Neural progenitor cell (in vitro differentiated cells): ENCODE measurements around the gene COX8C. TPM values are rescaled to one million over a fixed set of nuclear protein-coding genes. Genes with fewer than 3 reads are reported as not detected.

Experiments
- DNase-seq: peaks from one replicate; pipeline ENCODE4 v3.0.0-alpha.2; 2016; ENCODE audit warnings: low spot score
- H2AFZ ChIP-seq: fragments of 200-600 bp; sonication (generic); replicated peaks from 2 replicates; pipeline ENCODE4 v1.6.1; 2016; ENCODE audit warnings: antibody characterized with exemption
- H3F3A ChIP-seq: fragments of 200-600 bp; sonication (generic); 2 replicates; pipeline ENCODE4 v1.6.1; 2016; ENCODE audit warnings: antibody characterized with exemption, low read depth
- H3K27ac ChIP-seq: fragments of 200-600 bp; sonication (generic); 2 replicates; pipeline ENCODE4 v1.5.1; 2016; ENCODE audit warnings: mild to moderate bottlenecking
- H3K27me3 ChIP-seq: fragments of 200-600 bp; sonication (generic); 2 replicates; pipeline ENCODE4 v1.6.1; 2016; ENCODE audit warnings: mild to moderate bottlenecking, moderate library complexity
- H3K36me3 ChIP-seq: fragments of 200-600 bp; sonication (generic); 2 replicates; pipeline ENCODE4 v1.5.1; 2016
- H3K4me1 ChIP-seq: fragments of 200-600 bp; sonication (generic); 2 replicates; pipeline ENCODE4 v1.6.1; 2016; ENCODE audit warnings: mixed run types
- H3K4me2 ChIP-seq: fragments of 200-600 bp; sonication (generic); 2 replicates; pipeline ENCODE4 v1.6.1; 2016
- H3K4me3 ChIP-seq: fragments of 200-600 bp; sonication (generic); 2 replicates; pipeline ENCODE4 v1.5.1; 2016
- H3K79me2 ChIP-seq: fragments of 200-600 bp; sonication (generic); 2 replicates; pipeline ENCODE4 v1.6.1; 2016; ENCODE audit warnings: low read depth
- H3K9ac ChIP-seq: fragments of 200-600 bp; sonication (generic); 2 replicates; pipeline ENCODE4 v1.6.1; 2016
- H3K9me3 ChIP-seq: fragments of 200-600 bp; sonication (generic); 2 replicates; pipeline ENCODE4 v1.5.1; 2016; ENCODE audit warnings: low read depth
- H4K20me1 ChIP-seq: fragments of 200-600 bp; sonication (generic); 2 replicates; pipeline ENCODE4 v1.6.1; 2016; ENCODE audit warnings: low read depth
- H3K27ac Mint-ChIP-seq: 3 replicates; pipeline ENCODE4 v1.8.0; 2021; ENCODE audit warnings: mixed read lengths
- H3K27me3 Mint-ChIP-seq: 2 replicates; pipeline ENCODE4 v1.8.0; 2022; ENCODE audit warnings: low read depth, mild to moderate bottlenecking, inconsistent platforms, moderate library complexity, mixed read lengths; ENCODE audit not compliant: insufficient read depth
- H3K36me3 Mint-ChIP-seq: 3 replicates; pipeline ENCODE4 v1.8.0; 2021; ENCODE audit warnings: mixed read lengths
- H3K4me1 Mint-ChIP-seq: 3 replicates; pipeline ENCODE4 v1.8.0; 2021; ENCODE audit warnings: mixed read lengths
- H3K4me3 Mint-ChIP-seq: 3 replicates; pipeline ENCODE4 v1.8.0; 2021; ENCODE audit warnings: mild to moderate bottlenecking, moderate library complexity, mixed read lengths
- H3K9me3 Mint-ChIP-seq: 3 replicates; pipeline ENCODE4 v1.8.0; 2020; ENCODE audit warnings: mixed read lengths
- CTCF ChIP-seq: fragments of 200-600 bp; sonication (generic); IDR thresholded peaks from 2 replicates; pipeline ENCODE4 v1.5.1; 2017; ENCODE audit warnings: antibody characterized with exemption, mild to moderate bottlenecking
- EZH2 ChIP-seq: fragments of 200-600 bp; sonication (generic); IDR thresholded peaks from 2 replicates; pipeline ENCODE4 v1.6.1; 2017; ENCODE audit warnings: antibody characterized with exemption, mild to moderate bottlenecking, moderate library complexity
- EZH2phosphoT487 ChIP-seq: fragments of 200-600 bp; sonication (generic); IDR thresholded peaks from 2 replicates; pipeline ENCODE4 v1.6.1; 2017; ENCODE audit warnings: antibody characterized with exemption
- total RNA-seq: library from RNA; depleted of rRNA; stranded (reverse); fragments of >200 nt; gene quantifications from 2 replicates; pipeline ENCODE4 v1.2.3, GENCODE V29; 2015; ENCODE audit warnings: low replicate concordance

COX8C gene
- total RNA-seq, 1 donor from 2014 or later = not detected

GRCh38 chr14:93317875-93318807, 28.8 kb upstream of the COX8C start:
- H3K9ac ChIP-seq = no peak overlapping the region
- peaks cover 4% of the 10 kb centered on the region for H3K36me3 Mint-ChIP-seq
- H3K27ac Mint-ChIP-seq = no peak overlapping the region
- no peaks in the 10 kb centered on the region for H3K27me3 Mint-ChIP-seq
- no peaks in the 10 kb centered on the region for H3K9me3 ChIP-seq
- H3K9me3 Mint-ChIP-seq = peaks cover 5% of the 10 kb centered on the region
- H2AFZ ChIP-seq = no peak overlapping the region
- TF ChIP-seq EZH2 (no peak), EZH2phosphoT487 (no peak), CTCF (no peak)
- no peak overlapping the region for H3K4me3 ChIP-seq
- H3K79me2 ChIP-seq = peaks cover 100% of the 10 kb centered on the region
- H3K4me2 ChIP-seq = no peak overlapping the region
- H3F3A ChIP-seq = no peaks in the 10 kb centered on the region
- H3K36me3 ChIP-seq = no peaks in the 10 kb centered on the region
- H3K27ac ChIP-seq = no peak overlapping the region
- H3K4me3 Mint-ChIP-seq = no peak overlapping the region
- H3K4me1 ChIP-seq = no peaks in the 10 kb centered on the region
- DNase-seq = no peak
- peaks cover 67% of the 10 kb centered on the region for H4K20me1 ChIP-seq
- peaks cover 22% of the 10 kb centered on the region for H3K4me1 Mint-ChIP-seq
- no peaks in the 10 kb centered on the region for H3K27me3 ChIP-seq

GRCh38 chr14:93318927-93319326, 28.1 kb upstream of the COX8C start:
- Histone ChIP-seq H3K9ac (no peak overlapping the region), H3K9me3 (no peaks in the 10 kb centered on the region), H4K20me1 (peaks cover 69% of the 10 kb centered on the region), H3K27ac (no peak overlapping the region), H3K4me2 (no peak overlapping the region), H3K36me3 (no peaks in the 10 kb centered on the region), H3K27me3 (no peaks in the 10 kb centered on the region), H3K4me1 (no peaks in the 10 kb centered on the region), H3F3A (no peaks in the 10 kb centered on the region), H3K4me3 (no peak overlapping the region), H2AFZ (no peak overlapping the region), H3K79me2 (peaks cover 100% of the 10 kb centered on the region)
- Mint-ChIP-seq H3K9me3 (peaks cover 5% of the 10 kb centered on the region), H3K4me1 (peaks cover 23% of the 10 kb centered on the region), H3K36me3 (peaks cover 7% of the 10 kb centered on the region), H3K4me3 (no peak overlapping the region), H3K27me3 (no peaks in the 10 kb centered on the region), H3K27ac (peak overlapping the region; percentile 39)
- no peak for DNase-seq
- TF ChIP-seq CTCF (no peak), EZH2 (no peak), EZH2phosphoT487 (no peak)

GRCh38 chr14:93319494-93319893, 27.5 kb upstream of the COX8C start:
- Histone ChIP-seq H3K27me3 (no peaks in the 10 kb centered on the region), H3K27ac (no peak overlapping the region), H4K20me1 (peaks cover 69% of the 10 kb centered on the region), H3K4me2 (no peak overlapping the region), H3K9ac (no peak overlapping the region), H3F3A (no peaks in the 10 kb centered on the region), H3K36me3 (no peaks in the 10 kb centered on the region), H2AFZ (no peak overlapping the region), H3K4me3 (no peak overlapping the region), H3K9me3 (no peaks in the 10 kb centered on the region), H3K4me1 (no peaks in the 10 kb centered on the region), H3K79me2 (peaks cover 100% of the 10 kb centered on the region)
- Mint-ChIP-seq H3K9me3 (peaks cover 5% of the 10 kb centered on the region), H3K4me1 (peaks cover 23% of the 10 kb centered on the region), H3K27ac (no peak overlapping the region), H3K4me3 (no peak overlapping the region), H3K36me3 (peaks cover 9% of the 10 kb centered on the region), H3K27me3 (no peaks in the 10 kb centered on the region)
- DNase-seq = no peak
- TF ChIP-seq EZH2phosphoT487 (no peak), EZH2 (no peak), CTCF (no peak)
